Muscle layer of colon (tissue), 2 donors: ENCODE results near the gene PGLYRP2.

Experiments
- H3K27ac ChIP-seq: one replicate; pipeline ENCODE4 v1.7.0; 2013; ENCODE audit warnings: low read depth, mild to moderate bottlenecking, low read length, moderate library complexity
- H3K27me3 ChIP-seq, 2 donors: one replicate each; pipeline ENCODE4 v1.7.0; 2013; ENCODE audit warnings: low read length in 2 of 2, mild to moderate bottlenecking in 2 of 2; ENCODE audit not compliant: insufficient read depth in 2 of 2, control insufficient read depth in 1 of 2
- H3K36me3 ChIP-seq: one replicate; pipeline ENCODE4 v1.7.0; 2013; ENCODE audit warnings: mild to moderate bottlenecking, low read length; ENCODE audit not compliant: insufficient read depth
- H3K4me1 ChIP-seq: one replicate; pipeline ENCODE4 v1.7.0; 2013; ENCODE audit warnings: mild to moderate bottlenecking, low read length; ENCODE audit not compliant: insufficient read depth
- H3K4me3 ChIP-seq, 2 donors: one replicate each; pipeline ENCODE4 v1.7.0; 2013; ENCODE audit warnings: low read length in 2 of 2, low read depth in 1 of 2, mild to moderate bottlenecking in 1 of 2, moderate library complexity in 1 of 2
- H3K9ac ChIP-seq: one replicate; pipeline ENCODE4 v1.7.0; 2013; ENCODE audit warnings: low read length
- H3K9me3 ChIP-seq: one replicate; pipeline ENCODE4 v1.7.0; 2013; ENCODE audit warnings: mild to moderate bottlenecking, low read length
- donor health status: abdominal sarcoma.
- donor health status: Adenocarcinoma of cecum.

PGLYRP2 gene

DNA sequence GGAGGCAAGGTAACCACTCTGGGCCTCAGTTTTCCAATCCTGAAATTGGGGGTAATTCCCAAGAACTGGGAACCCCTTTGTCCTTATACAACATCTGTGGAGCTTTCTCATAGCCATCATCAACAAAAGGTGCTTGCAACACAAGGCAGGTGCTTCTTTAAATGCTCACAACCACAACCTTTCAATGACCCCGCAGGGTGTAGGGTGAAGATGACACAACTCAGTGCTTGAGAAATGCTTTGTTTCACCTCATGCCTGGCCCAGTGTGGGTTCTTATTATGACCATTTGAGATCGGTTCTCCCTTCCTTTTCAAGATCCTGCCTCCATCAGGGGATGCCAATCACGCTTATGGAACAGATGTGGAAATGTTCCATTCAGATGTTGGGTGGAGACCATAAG is 38.0 kb downstream of the PGLYRP2 start:
- Histone ChIP-seq H3K4me3 (no peak overlapping the region), H3K4me1 (peaks cover 5% of the 10 kb centered on the region), H3K36me3 (no peaks in the 10 kb centered on the region)

GRCh38 chr19:15439821-15440641 is 39.3 kb downstream of the PGLYRP2 start:
- Histone ChIP-seq H3K9me3 (no peaks in the 10 kb centered on the region), H3K4me3 (no peak overlapping the region), H3K9ac (no peak overlapping the region), H3K4me1 (peaks cover 5% of the 10 kb centered on the region), H3K36me3 (no peaks in the 10 kb centered on the region), H3K27ac (no peak overlapping the region), H3K27me3 (no peaks in the 10 kb centered on the region)

More for the DNA sequence above, 38.0 kb downstream of the PGLYRP2 start:
- no peak overlapping the region for H3K9ac ChIP-seq
- H3K27me3 ChIP-seq = no peaks in the 10 kb centered on the region
- H3K9me3 ChIP-seq = no peaks in the 10 kb centered on the region
- H3K27ac ChIP-seq = no peak overlapping the region

GRCh38 chr19:15439078-15439799 is 40.1 kb downstream of the PGLYRP2 start:
- no peak overlapping the region for H3K4me3 ChIP-seq
- H3K9me3 ChIP-seq = no peaks in the 10 kb centered on the region
- H3K9ac ChIP-seq = no peak overlapping the region
- no peaks in the 10 kb centered on the region for H3K27me3 ChIP-seq
- H3K27ac ChIP-seq = no peak overlapping the region
- peaks cover 5% of the 10 kb centered on the region for H3K4me1 ChIP-seq
- H3K36me3 ChIP-seq = no peaks in the 10 kb centered on the region

DNA sequence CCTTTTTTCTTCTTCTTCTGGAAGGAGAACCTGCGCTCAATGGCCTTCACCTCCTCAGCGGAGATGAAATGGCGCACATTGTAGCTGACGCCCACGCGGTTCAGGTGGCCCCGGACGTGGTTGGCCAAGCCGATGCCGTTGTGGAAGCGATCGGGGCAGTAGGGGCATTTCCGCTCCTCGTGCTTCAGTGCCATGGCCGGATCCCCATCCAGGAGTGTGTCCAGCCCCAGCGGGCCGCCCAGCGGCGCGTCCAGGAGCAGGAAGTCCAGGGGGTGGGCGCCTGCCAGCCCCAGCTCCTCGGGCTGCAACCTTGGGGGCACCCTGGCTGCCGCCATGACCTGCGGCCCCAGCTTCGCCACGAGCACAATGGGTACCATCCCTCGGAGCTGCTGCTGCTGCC is 40.7 kb downstream of the PGLYRP2 start:
- H3K9ac ChIP-seq = no peak overlapping the region
- H3K27me3 ChIP-seq = no peaks in the 10 kb centered on the region
- no peaks in the 10 kb centered on the region for H3K36me3 ChIP-seq
- H3K27ac ChIP-seq = no peak overlapping the region
- H3K4me3 ChIP-seq = no peak overlapping the region
- no peaks in the 10 kb centered on the region for H3K9me3 ChIP-seq
- peaks cover 7% of the 10 kb centered on the region for H3K4me1 ChIP-seq

GRCh38 chr19:15438124-15438496 is 41.2 kb downstream of the PGLYRP2 start:
- Histone ChIP-seq H3K4me1 (peaks cover 10% of the 10 kb centered on the region), H3K27ac (no peak overlapping the region), H3K27me3 (no peaks in the 10 kb centered on the region), H3K9ac (no peak overlapping the region), H3K36me3 (no peaks in the 10 kb centered on the region), H3K9me3 (no peaks in the 10 kb centered on the region), H3K4me3 (no peak overlapping the region)

GRCh38 chr19:15437355-15438123 is 41.8 kb downstream of the PGLYRP2 start:
- no peak overlapping the region for H3K9ac ChIP-seq
- H3K4me1 ChIP-seq = peaks cover 10% of the 10 kb centered on the region
- no peak overlapping the region for H3K27ac ChIP-seq
- H3K4me3 ChIP-seq = no peak overlapping the region
- H3K36me3 ChIP-seq = no peaks in the 10 kb centered on the region
- H3K27me3 ChIP-seq = no peaks in the 10 kb centered on the region
- H3K9me3 ChIP-seq = no peaks in the 10 kb centered on the region

GRCh38 chr19:15436826-15437110 is 42.5 kb downstream of the PGLYRP2 start:
- no peaks in the 10 kb centered on the region for H3K36me3 ChIP-seq
- H3K27me3 ChIP-seq = no peaks in the 10 kb centered on the region
- no peak overlapping the region for H3K4me3 ChIP-seq
- no peak overlapping the region for H3K9ac ChIP-seq
- no peaks in the 10 kb centered on the region for H3K9me3 ChIP-seq
- peaks cover 11% of the 10 kb centered on the region for H3K4me1 ChIP-seq
- H3K27ac ChIP-seq = no peak overlapping the region

GRCh38 chr19:15436012-15436825 is 43.1 kb downstream of the PGLYRP2 start:
- no peaks in the 10 kb centered on the region for H3K27me3 ChIP-seq
- no peak overlapping the region for H3K4me3 ChIP-seq
- H3K4me1 ChIP-seq = peaks cover 16% of the 10 kb centered on the region
- H3K9ac ChIP-seq = no peak overlapping the region
- no peak overlapping the region for H3K27ac ChIP-seq
- H3K36me3 ChIP-seq = no peaks in the 10 kb centered on the region
- H3K9me3 ChIP-seq = no peaks in the 10 kb centered on the region

- H3K27ac ChIP-seq = peak overlapping the region; percentile 90
- no peaks in the 10 kb centered on the region for H3K36me3 ChIP-seq
- peak overlapping the region in 1 of 2 donors; percentile 92 for H3K4me3 ChIP-seq
- peak overlapping the region; percentile 36 for H3K9ac ChIP-seq
- peaks cover 28% of the 10 kb centered on the region for H3K4me1 ChIP-seq
- no peaks in the 10 kb centered on the region for H3K9me3 ChIP-seq
- H3K27me3 ChIP-seq = no peaks in the 10 kb centered on the region
These were observed 45.7 kb downstream of the PGLYRP2 start for GRCh38 chr19:15433519-15434069.

DNA sequence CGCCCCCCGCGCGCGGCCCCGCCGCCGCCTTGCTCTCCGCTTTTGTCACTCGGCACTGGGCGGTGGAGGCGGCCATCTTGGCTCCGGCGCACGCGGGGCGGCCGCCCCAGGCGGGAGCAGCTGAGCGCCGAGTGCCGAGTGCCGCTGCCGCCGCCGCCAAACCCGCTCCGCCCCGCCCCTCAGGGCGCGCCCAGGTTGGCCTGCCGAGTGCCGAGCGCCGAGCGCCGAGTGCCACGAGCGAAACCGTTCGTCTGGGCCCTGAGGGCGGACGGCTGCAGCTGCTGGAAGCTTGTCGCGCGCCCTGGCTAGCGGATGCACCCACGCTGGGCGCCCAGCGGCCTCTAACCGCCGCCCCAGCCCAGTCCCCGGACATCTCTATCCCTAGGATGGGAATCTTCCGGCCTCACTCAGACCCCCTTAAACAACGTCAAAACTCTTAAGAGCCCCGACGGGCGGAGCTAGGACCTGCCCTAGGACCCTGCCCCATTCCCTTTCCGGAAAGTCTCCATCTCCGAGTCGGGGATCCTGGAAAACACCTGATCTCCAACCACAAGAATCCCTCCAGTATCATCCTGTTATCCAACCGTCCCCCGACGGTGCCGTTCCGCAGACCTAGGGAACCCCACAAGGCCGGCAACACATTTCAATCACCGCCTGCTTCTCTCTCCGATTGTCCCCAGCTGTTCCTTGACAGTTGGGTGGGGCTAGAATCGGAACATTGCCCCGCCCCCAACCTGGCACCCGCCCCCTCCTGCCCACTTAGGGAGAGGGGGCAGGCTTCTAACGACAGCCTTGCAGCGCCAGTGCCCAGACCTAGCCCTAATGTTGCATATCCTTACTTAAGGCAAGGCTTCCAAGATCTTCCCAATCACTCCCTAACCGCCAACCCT is 46.4 kb downstream of the PGLYRP2 start:
- H3K4me1 ChIP-seq = peaks cover 25% of the 10 kb centered on the region

More for the DNA sequence above, 46.4 kb downstream of the PGLYRP2 start:
- H3K9ac ChIP-seq = peak overlapping the region; percentile 36
- H3K9me3 ChIP-seq = no peaks in the 10 kb centered on the region
- H3K36me3 ChIP-seq = no peaks in the 10 kb centered on the region
- peak overlapping the region; percentile 84 to 92 for H3K4me3 ChIP-seq
- no peaks in the 10 kb centered on the region for H3K27me3 ChIP-seq
- H3K27ac ChIP-seq = peak overlapping the region; percentile 90
